Thoracic aorta (tissue), 2 donors: ENCODE measurements around the gene GAB4. TPM values are rescaled to one million over a fixed set of nuclear protein-coding genes. Genes with fewer than 3 reads are reported as not detected.
"Not testable (repeated sequence)": the region's sequence is repeated elsewhere in the genome, so short reads cannot be mapped to it uniquely, and the experiment has no call there.

Experiments used
- ATAC-seq: fragments of 150-250 bp; one replicate; pipeline ENCODE4 v1.8.0; 2017; ENCODE audit warnings: low read depth; ENCODE audit not compliant: insufficient number of reproducible peaks, low FRiP score
- DNase-seq: peaks from one replicate; pipeline ENCODE4 v3.0.0-alpha.2; 2020; ENCODE audit warnings: low spot score
- H3K27ac ChIP-seq, 2 donors: fragments of 200-600 bp; sonication (generic); 1 replicate in 1 of 2; 2 replicates in 1 of 2; pipeline ENCODE4 v1.5.1; 2016; ENCODE audit warnings: mild to moderate bottlenecking in 2 of 2, moderate library complexity in 2 of 2
- H3K27me3 ChIP-seq: fragments of 200-600 bp; sonication (generic); replicated peaks from 2 replicates; pipeline ENCODE4 v1.6.0; 2016; ENCODE audit warnings: mild to moderate bottlenecking; ENCODE audit not compliant: insufficient read depth
- H3K36me3 ChIP-seq: fragments of 200-600 bp; sonication (generic); one replicate; pipeline ENCODE4 v1.5.1; 2016
- H3K4me1 ChIP-seq, 2 donors: fragments of 200-600 bp; sonication (generic); 1 replicate in 1 of 2; 2 replicates in 1 of 2; pipeline versions ENCODE4 v1.5.1 to v1.6.0; 2016; ENCODE audit warnings: low read depth in 2 of 2, mild to moderate bottlenecking in 1 of 2; ENCODE audit not compliant: control insufficient read depth in 1 of 2
- H3K4me3 ChIP-seq: fragments of 200-600 bp; sonication (generic); 2 replicates; pipeline ENCODE4 v1.5.1; 2016; ENCODE audit warnings: mild to moderate bottlenecking
- H3K9me3 ChIP-seq: fragments of 200-600 bp; sonication (generic); 2 replicates; pipeline ENCODE4 v1.5.1; 2016
- CTCF ChIP-seq: fragments of 200-600 bp; sonication (generic); IDR thresholded peaks from one replicate; pipeline ENCODE4 v1.5.1; 2019; ENCODE audit warnings: antibody characterized with exemption
- total RNA-seq, 2 donors: library from RNA; depleted of rRNA; stranded (reverse); fragments of >200 nt; gene quantifications; one replicate each; pipeline versions ENCODE4 v1.1.0 to v1.2.3, GENCODE V29; 2016

The GAB4 gene
- total RNA-seq, 2 donors from 2014 or later, result not detected

DNA sequence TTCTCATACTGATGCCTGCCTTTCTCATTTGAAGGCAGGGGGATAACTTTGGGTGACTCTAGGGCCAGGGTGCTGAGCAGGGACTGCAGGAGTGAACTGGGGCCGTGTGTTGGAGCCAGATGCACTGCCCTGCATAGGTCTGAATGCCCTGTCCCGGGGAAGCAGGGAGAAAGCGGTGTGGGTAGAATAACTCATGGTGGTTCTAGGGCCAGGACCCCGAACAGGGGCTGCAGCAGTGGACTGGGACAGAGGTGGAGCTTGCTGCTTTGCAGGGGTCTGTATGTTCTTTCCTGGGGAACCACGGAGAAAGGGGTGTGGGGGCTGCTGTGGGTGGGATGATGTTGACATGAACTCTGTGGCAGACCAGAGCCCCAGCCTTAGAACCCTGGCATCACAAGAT lies 52.9 kb downstream of the GAB4 start:
- H3K27me3 ChIP-seq, result no peaks in the 10 kb centered on the region
- no peaks in the 10 kb centered on the region for H3K4me1 ChIP-seq
- ATAC-seq (no peak), DNase-seq (no peak)
- no peak overlapping the region for H3K4me3 ChIP-seq
- no peak overlapping the region for H3K27ac ChIP-seq
- no peaks in the 10 kb centered on the region for H3K36me3 ChIP-seq
- no peaks in the 10 kb centered on the region for H3K9me3 ChIP-seq
- no peak for TF ChIP-seq CTCF

DNA sequence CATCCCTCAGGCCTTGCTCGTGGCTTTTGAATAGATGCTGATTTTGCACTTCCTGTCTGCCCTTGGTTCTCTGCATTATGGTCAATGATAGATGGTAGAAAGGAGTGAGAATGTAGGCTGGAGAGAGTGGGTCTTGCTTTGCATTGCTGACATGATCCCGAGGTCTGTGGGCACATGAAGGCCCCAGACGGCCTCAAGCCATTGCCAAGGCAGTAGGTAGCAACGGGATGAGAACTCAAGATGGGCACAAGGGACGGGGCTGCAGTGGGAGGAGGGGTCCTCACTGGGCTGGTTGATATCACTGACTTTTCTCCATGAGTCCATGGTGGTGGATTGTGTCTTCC lies 54.0 kb downstream of the GAB4 start:
- no peaks in the 10 kb centered on the region for H3K27me3 ChIP-seq
- no peak for ATAC-seq
- no peaks in the 10 kb centered on the region for H3K4me1 ChIP-seq
- DNase-seq, result no peak
- H3K9me3 ChIP-seq, result no peaks in the 10 kb centered on the region
- no peak overlapping the region for H3K4me3 ChIP-seq
- TF ChIP-seq CTCF, result no peak
- no peak overlapping the region for H3K27ac ChIP-seq
- no peaks in the 10 kb centered on the region for H3K36me3 ChIP-seq

GRCh38 chr22:16953206-16954059 lies 54.6 kb downstream of the GAB4 start:
- Histone ChIP-seq H3K27me3 (no peaks in the 10 kb centered on the region), H3K9me3 (no peaks in the 10 kb centered on the region), H3K36me3 (no peaks in the 10 kb centered on the region), H3K4me3 (no peak overlapping the region), H3K27ac (no peak overlapping the region), H3K4me1 (no peaks in the 10 kb centered on the region)
- no peak for TF ChIP-seq CTCF
- no peak for ATAC-seq
- DNase-seq, result no peak

DNA sequence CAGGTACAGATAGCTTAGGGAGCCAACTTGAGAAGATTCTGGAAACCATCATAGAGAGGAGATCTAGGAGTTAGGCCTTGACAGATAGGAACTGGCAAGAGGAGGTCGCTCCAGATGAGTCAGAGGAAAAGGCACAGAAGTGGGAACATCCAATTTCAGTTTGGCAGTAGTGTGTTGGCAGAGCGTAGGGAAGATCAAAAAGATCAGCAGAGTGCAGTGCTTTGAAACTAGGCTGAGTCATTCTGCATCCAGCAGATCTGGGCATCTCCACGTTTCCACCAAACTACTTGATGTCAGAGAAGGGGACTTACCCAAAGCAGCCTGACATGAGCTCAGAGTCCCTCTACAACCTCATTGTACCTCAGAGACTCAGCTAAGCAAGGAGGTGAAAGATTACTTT lies 58.5 kb downstream of the GAB4 start:
- ATAC-seq (no peak), DNase-seq (no peak)
- Histone ChIP-seq H3K4me3 (no peak overlapping the region), H3K4me1 (no peaks in the 10 kb centered on the region), H3K27me3 (no peaks in the 10 kb centered on the region), H3K9me3 (no peaks in the 10 kb centered on the region), H3K36me3 (no peaks in the 10 kb centered on the region), H3K27ac (no peak overlapping the region)
- TF ChIP-seq CTCF, result no peak

GRCh38 chr22:16937811-16938210 lies 70.2 kb downstream of the GAB4 start:
- no peak for ATAC-seq
- H3K9me3 ChIP-seq, result no peaks in the 10 kb centered on the region

DNA sequence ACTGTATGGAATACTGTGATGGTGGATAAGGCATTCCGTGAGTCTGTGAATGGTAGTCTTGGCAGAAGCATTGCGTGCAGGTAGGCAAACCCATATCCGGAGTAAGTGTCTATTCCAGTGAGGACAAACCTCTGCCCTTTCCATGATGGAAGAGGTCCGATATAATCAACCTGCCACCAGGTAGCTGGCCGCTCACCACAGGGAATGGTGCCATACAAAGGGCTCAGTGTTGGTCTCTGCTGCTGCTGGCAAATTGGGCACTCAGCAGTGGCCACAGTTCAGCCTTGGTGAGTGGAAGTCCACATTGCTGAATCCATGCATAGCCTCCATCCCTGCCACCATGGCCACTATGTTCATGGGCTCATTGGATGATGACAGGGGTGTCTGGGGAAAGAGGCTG lies 70.8 kb downstream of the GAB4 start:
- not testable (repeated sequence) for H3K27me3 ChIP-seq, H3K27ac ChIP-seq, ATAC-seq, H3K4me1 ChIP-seq, H3K4me3 ChIP-seq, H3K36me3 ChIP-seq, H3K9me3 ChIP-seq, DNase-seq

More at GRCh38 chr22:16937811-16938210, 70.2 kb downstream of the GAB4 start:
- no peak overlapping the region for H3K4me3 ChIP-seq
- no peaks in the 10 kb centered on the region for H3K27me3 ChIP-seq
- no peaks in the 10 kb centered on the region for H3K4me1 ChIP-seq
- no peak overlapping the region for H3K27ac ChIP-seq
- DNase-seq, result no peak
- no peak for TF ChIP-seq CTCF
- H3K36me3 ChIP-seq, result no peaks in the 10 kb centered on the region
